Endothelial cell of umbilical vein (primary cell): ENCODE results near the gene SLMAP. TPM values are rescaled to one million over a fixed set of nuclear protein-coding genes. Genes with fewer than 3 reads are reported as not detected.

Experiments
- BruUV-seq: library from RNA; stranded (reverse); fragments of 400-500 nt; replicated peaks from 2 replicates; lab custom pipeline; 2021; lab: Mats Ljungman, UMichigan
- CTCF ChIA-PET: fragments of 300-600, 350-600 bp; sonication (Branson Sonifier 250); formaldehyde crosslinking; loops from one replicate; lab custom pipeline; 2021; ENCODE audit warnings: antibody characterized with exemption, inconsistent platforms; lab: Charles Lee
- POLR2A ChIA-PET: fragments of 300-600, 350-600 bp; sonication (Branson Sonifier 250); formaldehyde crosslinking; loops from one replicate; lab custom pipeline; 2021; ENCODE audit warnings: antibody characterized with exemption, inconsistent platforms; lab: Charles Lee
- DNase-seq: peaks from one replicate; pipeline ENCODE4 v3.0.0-alpha.2; 2011; ENCODE audit warnings: low read depth, low spot score
- FAIRE-seq: peaks from 2 replicates; lab custom pipeline; 2011; peaks lifted over from hg19 to GRCh38; lab: Jason Lieb, UNC
- H2AFZ ChIP-seq: 2 replicates; pipeline ENCODE4 v1.6.0; 2012; ENCODE audit warnings: low read depth, low read length, control low read depth, inconsistent platforms
- H3K27ac ChIP-seq: 2 replicates; pipeline ENCODE4 v1.5.1; 2011; ENCODE audit warnings: low read depth, mild to moderate bottlenecking, control low read depth, low read length, moderate library complexity; ENCODE audit not compliant: insufficient read depth
- H3K27me3 ChIP-seq, 2 experiments: 2 replicates each; pipeline versions ENCODE4 v1.6.0 to v1.6.1; 2011; ENCODE audit warnings: low read length in 2 of 2, mixed read lengths in 1 of 2; ENCODE audit not compliant: control insufficient read depth in 2 of 2, insufficient read depth in 2 of 2
- H3K36me3 ChIP-seq, 2 experiments: 2 replicates in 1 of 2; 3 replicates in 1 of 2; pipeline ENCODE4 v1.5.1; 2011; ENCODE audit warnings: low read length in 2 of 2, mild to moderate bottlenecking in 1 of 2, moderate library complexity in 1 of 2; ENCODE audit not compliant: control insufficient read depth in 2 of 2, insufficient read depth in 2 of 2; ENCODE audit errors: extremely low read depth in 1 of 2
- H3K4me1 ChIP-seq: 3 replicates; pipeline ENCODE4 v1.5.1; 2011; ENCODE audit warnings: mild to moderate bottlenecking, low read length; ENCODE audit not compliant: control insufficient read depth, insufficient read depth; ENCODE audit errors: extremely low read depth
- H3K4me2 ChIP-seq: 2 replicates; pipeline ENCODE4 v1.6.1; 2011; ENCODE audit warnings: low read length, control low read depth, mixed read lengths; ENCODE audit not compliant: insufficient read depth
- H3K4me3 ChIP-seq, 3 experiments: fragments of 200-600 bp in 1 of 3; sonication (generic), shearing (Covaris generic) in 1 of 3; replicated peaks in 1 of 3; 2 replicates each; pipeline ENCODE4 v1.5.1; 2011 to 2016; ENCODE audit warnings: control low read depth in 3 of 3, low read length in 3 of 3, mild to moderate bottlenecking in 2 of 3, inconsistent platforms in 1 of 3, low read depth in 1 of 3, moderate library complexity in 1 of 3; ENCODE audit not compliant: insufficient read depth in 1 of 3
- H3K79me2 ChIP-seq: 2 replicates; pipeline ENCODE4 v1.6.0; 2012; ENCODE audit warnings: low read length, inconsistent platforms; ENCODE audit not compliant: control insufficient read depth, insufficient read depth
- H3K9ac ChIP-seq: replicated peaks from 2 replicates; pipeline ENCODE3; 2011; ENCODE audit warnings: low read length, control low read depth; ENCODE audit not compliant: insufficient read depth; ENCODE audit errors: extremely low read depth
- H3K9me1 ChIP-seq: replicated peaks from 3 replicates; pipeline ENCODE4 v1.6.0; 2011; ENCODE audit warnings: mild to moderate bottlenecking, low read length; ENCODE audit not compliant: control insufficient read depth, insufficient read depth; ENCODE audit errors: extremely low read depth
- H3K9me3 ChIP-seq: replicated peaks from 2 replicates; pipeline ENCODE4 v1.5.1; 2012; ENCODE audit warnings: low read length, inconsistent platforms; ENCODE audit not compliant: control insufficient read depth, insufficient read depth
- H4K20me1 ChIP-seq: replicated peaks from 2 replicates; pipeline ENCODE3; 2011; ENCODE audit warnings: mild to moderate bottlenecking, low read length; ENCODE audit not compliant: control insufficient read depth, insufficient read depth; ENCODE audit errors: extremely low read depth
- CTCF ChIP-seq, 2 donors: IDR thresholded peaks; 1 replicate in 1 of 2; 2 replicates in 1 of 2; pipeline ENCODE4 v1.5.1; 2011; ENCODE audit warnings: low read length in 2 of 2, mild to moderate bottlenecking in 2 of 2, moderate library complexity in 2 of 2, control low read depth in 1 of 2, inconsistent platforms in 1 of 2, low read depth in 1 of 2; ENCODE audit not compliant: insufficient read depth in 1 of 2; ENCODE audit errors: extremely low read depth in 1 of 2
- EZH2 ChIP-seq: IDR thresholded peaks from 2 replicates; pipeline ENCODE4 v1.6.1; 2012; ENCODE audit warnings: borderline replicate concordance, low read depth, mild to moderate bottlenecking, moderate library complexity, low read length, inconsistent platforms; ENCODE audit not compliant: severe bottlenecking
- FOS ChIP-seq: IDR thresholded peaks from 2 replicates; pipeline ENCODE4 v1.6.1; 2011; ENCODE audit warnings: mild to moderate bottlenecking, low read length, moderate library complexity, borderline replicate concordance; ENCODE audit not compliant: insufficient read depth
- GATA2 ChIP-seq: IDR thresholded peaks from 2 replicates; pipeline ENCODE4 v1.7.0; 2011; ENCODE audit warnings: low read depth, mild to moderate bottlenecking, moderate library complexity, mixed read lengths, low read length; ENCODE audit not compliant: insufficient read length, insufficient read depth
- JUN ChIP-seq: IDR thresholded peaks from 2 replicates; pipeline ENCODE4 v1.6.1; 2011; ENCODE audit warnings: borderline replicate concordance, low read depth; ENCODE audit not compliant: insufficient read length, insufficient read depth
- MAX ChIP-seq: IDR thresholded peaks from 2 replicates; pipeline ENCODE4 v1.6.1; 2011; ENCODE audit not compliant: insufficient read depth, insufficient read length
- MYC ChIP-seq: IDR thresholded peaks from one replicate; pipeline ENCODE4 v1.6.1; 2011; ENCODE audit warnings: mild to moderate bottlenecking, low read depth, low read length
- POLR2A ChIP-seq: IDR thresholded peaks from 2 replicates; pipeline ENCODE4 v1.6.1; 2012; ENCODE audit warnings: low read depth, mild to moderate bottlenecking, control low read depth, low read length
- POLR2AphosphoS5 ChIP-seq: IDR thresholded peaks from 2 replicates; pipeline ENCODE4 v1.6.1; 2012; ENCODE audit warnings: low read depth, mild to moderate bottlenecking, control low read depth, low read length, moderate library complexity; ENCODE audit not compliant: insufficient read depth
- dilution Hi-C: fragments of 300-500 bp; cut with MboI; formaldehyde crosslinking; loops from one replicate; pipeline ENCODE4 v1.15.0; 2019; ENCODE audit warnings: low sequenced_read_pairs; ENCODE audit not compliant: extremely low pct_ligation_motif_present
- intact Hi-C: fragments of 100-400 bp; cut with micrococcal nuclease; formaldehyde crosslinking; loops from one replicate; pipeline ENCODE4 v1.10.0; 2022
- polyA plus RNA-seq, 4 experiments: library from polyadenylated mRNA; depleted of rRNA in 3 of 4; stranded (reverse) in 3 of 4; unstranded in 1 of 4; fragments of >200 nt; gene quantifications; 2 replicates each; pipeline versions ENCODE4 v1.2.1 to v1.2.3, GENCODE V29; 2011 to 2012; ENCODE audit warnings: missing spikeins in 1 of 4
- total RNA-seq: library from RNA; stranded (reverse); gene quantifications from 2 replicates; pipeline ENCODE4 v1.2.3, GENCODE V29; 2021

The SLMAP gene
- total and polyA plus RNA-seq, 2 donors (not counting 3 experiments of a cell fraction or from before 2014, with no cell fraction given), result 9.8 to 54.7 TPM

- dilution Hi-C loops (no loop called here), intact Hi-C loops (loop anchor here (5.0 kb wide), 2 partner anchors 44 to 84 kb away; no protein-coding TSS in a partner anchor)
- peaks cover 3% of the 10 kb centered on the region for H4K20me1 ChIP-seq
- POLR2A ChIA-PET, result no interaction called here
- DNase-seq, result no peak
- TF ChIP-seq GATA2 (no peak), POLR2AphosphoS5 (no peak), JUN (no peak), FOS (no peak), EZH2 (no peak)
- H3K9ac ChIP-seq, result peak overlapping the region; percentile 97
- H3K9me1 ChIP-seq, result no peaks in the 10 kb centered on the region
- no TSS peak for BruUV-seq
- H3K9me3 ChIP-seq, result no peaks in the 10 kb centered on the region
- peaks cover 23% of the 10 kb centered on the region for H3K4me1 ChIP-seq
- no peak overlapping the region for H2AFZ ChIP-seq
- H3K27me3 ChIP-seq, result no peaks in the 10 kb centered on the region
- CTCF ChIA-PET, result interaction anchor here (0.9 to 2.1 kb wide), 10 partner anchors 9 to 933 kb away, joined by 3 to 14 read pairs (median 4); partner anchors contain the start of gene ARF4
- no peaks in the 10 kb centered on the region for H3K36me3 ChIP-seq
- FAIRE-seq, result no peak
- H3K79me2 ChIP-seq, result peaks cover 62% of the 10 kb centered on the region
- H3K4me2 ChIP-seq, result peak overlapping the region; percentile 97
- peak overlapping the region in 2 of 3 experiments; percentile 73 to 84 for H3K4me3 ChIP-seq
- no peak overlapping the region for H3K27ac ChIP-seq
Observed at GRCh38 chr3:57758686-57759085, 2.6 kb downstream of the SLMAP start.

- H3K79me2 ChIP-seq, result peaks cover 70% of the 10 kb centered on the region
- dilution Hi-C loops, result no loop called here
- no peak overlapping the region for H3K4me3 ChIP-seq
- peaks cover 0 to 2% of the 10 kb centered on the region in 2 experiments for H3K36me3 ChIP-seq
- no peak overlapping the region for H2AFZ ChIP-seq
- H3K9me1 ChIP-seq, result no peaks in the 10 kb centered on the region
- no peak overlapping the region for H3K4me2 ChIP-seq
- H3K9ac ChIP-seq, result no peak overlapping the region
- no peaks in the 10 kb centered on the region for H4K20me1 ChIP-seq
- FAIRE-seq (no peak), DNase-seq (no peak)
- intact Hi-C loops, result no loop called here
- peaks cover 2% of the 10 kb centered on the region for H3K4me1 ChIP-seq
- TF ChIP-seq JUN (no peak), MYC (no peak), CTCF (IDR thresholded peaks at IDR 0.05; ENCODE audit: extremely low read depth in 1 of 2, insufficient read depth in 1 of 2, low read depth in 1 of 2, low read length in 2 of 2) (no peak), MAX (no peak), POLR2AphosphoS5 (no peak), POLR2A (no peak), FOS (no peak), EZH2 (no peak), GATA2 (no peak)
- POLR2A ChIA-PET, result interaction anchor here (1.3 kb wide), 1 partner anchor 9 kb away, joined by 3 read pairs; the partner anchor contains the start of gene SLMAP
- CTCF ChIA-PET, result interaction anchor here (0.7 to 1.4 kb wide), 4 partner anchors 9 to 367 kb away, joined by 3 read pairs; partner anchors contain the start of gene SLMAP
- no peaks in the 10 kb centered on the region for H3K9me3 ChIP-seq
- H3K27me3 ChIP-seq, result no peaks in the 10 kb centered on the region
- no peak overlapping the region for H3K27ac ChIP-seq
- no TSS peak for BruUV-seq
Observed at GRCh38 chr3:57764794-57765193, 8.7 kb downstream of the SLMAP start.
